Measurements from ENCODE around the gene HOXA4. TPM values are rescaled to one million over a fixed set of nuclear protein-coding genes. Genes with fewer than 3 reads are reported as not detected.

Gene HOXA4
- total and polyA plus RNA-seq, 10 donors: 2.1 to 10.8 (median 4.3) TPM

DNA sequence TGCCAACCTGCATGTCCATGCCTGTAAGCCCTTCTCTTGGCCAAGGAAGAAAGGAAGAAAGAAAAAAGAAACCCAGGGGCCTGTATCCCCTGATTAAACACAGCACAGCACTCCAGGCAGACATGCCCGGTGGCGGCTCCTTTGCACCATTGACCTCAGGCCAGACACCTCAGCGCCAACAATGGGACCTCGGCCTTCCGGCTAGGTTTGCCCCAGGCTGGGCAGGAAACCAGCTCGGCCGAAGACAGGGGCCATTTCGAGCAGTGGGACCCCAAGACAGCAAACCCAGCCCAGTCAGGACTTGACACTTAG is 40.7 kb upstream of the HOXA4 start:
- H3K4me1 ChIP-seq: peaks cover 22 to 87% (median 54%) of the 10 kb centered on the region in 6 donors
- H3K36me3 ChIP-seq: no peaks in the 10 kb centered on the region
- no peak overlapping the region for H3K4me3 ChIP-seq
- intact Hi-C loops (cut with DNase I; ENCODE audit: low total_unique reads): no loop called here
- peak in 2 of 3 donors; percentile 4 to 14 for TF ChIP-seq POLR2AphosphoS5 (IDR thresholded peaks at IDR 0.05)
- no peak for TF ChIP-seq POLR2A (IDR thresholded peaks at IDR 0.05)
- TF ChIP-seq, protein P1, sequence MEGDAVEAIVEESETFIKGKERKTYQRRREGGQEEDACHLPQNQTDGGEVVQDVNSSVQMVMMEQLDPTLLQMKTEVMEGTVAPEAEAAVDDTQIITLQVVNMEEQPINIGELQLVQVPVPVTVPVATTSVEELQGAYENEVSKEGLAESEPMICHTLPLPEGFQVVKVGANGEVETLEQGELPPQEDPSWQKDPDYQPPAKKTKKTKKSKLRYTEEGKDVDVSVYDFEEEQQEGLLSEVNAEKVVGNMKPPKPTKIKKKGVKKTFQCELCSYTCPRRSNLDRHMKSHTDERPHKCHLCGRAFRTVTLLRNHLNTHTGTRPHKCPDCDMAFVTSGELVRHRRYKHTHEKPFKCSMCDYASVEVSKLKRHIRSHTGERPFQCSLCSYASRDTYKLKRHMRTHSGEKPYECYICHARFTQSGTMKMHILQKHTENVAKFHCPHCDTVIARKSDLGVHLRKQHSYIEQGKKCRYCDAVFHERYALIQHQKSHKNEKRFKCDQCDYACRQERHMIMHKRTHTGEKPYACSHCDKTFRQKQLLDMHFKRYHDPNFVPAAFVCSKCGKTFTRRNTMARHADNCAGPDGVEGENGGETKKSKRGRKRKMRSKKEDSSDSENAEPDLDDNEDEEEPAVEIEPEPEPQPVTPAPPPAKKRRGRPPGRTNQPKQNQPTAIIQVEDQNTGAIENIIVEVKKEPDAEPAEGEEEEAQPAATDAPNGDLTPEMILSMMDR (IDR thresholded peaks at IDR 0.05 in 8 of 11, conservative IDR thresholded peaks at IDR 0.05 in 3 of 11): no peak
- peaks cover 51 to 100% (median 100%) of the 10 kb centered on the region in 7 donors for H3K27me3 ChIP-seq (replicated peaks in 1 of 7)
- no peak overlapping the region for H3K27ac ChIP-seq
- DNase-seq: peak; percentile 62
- H3K9me3 ChIP-seq: peaks cover 0 to 9% (median 0%) of the 10 kb centered on the region in 8 donors
- WGBS, 5 donors: 3 to 16% (median 10%) methylated on average over 8 of the region's 8 CpGs

DNA sequence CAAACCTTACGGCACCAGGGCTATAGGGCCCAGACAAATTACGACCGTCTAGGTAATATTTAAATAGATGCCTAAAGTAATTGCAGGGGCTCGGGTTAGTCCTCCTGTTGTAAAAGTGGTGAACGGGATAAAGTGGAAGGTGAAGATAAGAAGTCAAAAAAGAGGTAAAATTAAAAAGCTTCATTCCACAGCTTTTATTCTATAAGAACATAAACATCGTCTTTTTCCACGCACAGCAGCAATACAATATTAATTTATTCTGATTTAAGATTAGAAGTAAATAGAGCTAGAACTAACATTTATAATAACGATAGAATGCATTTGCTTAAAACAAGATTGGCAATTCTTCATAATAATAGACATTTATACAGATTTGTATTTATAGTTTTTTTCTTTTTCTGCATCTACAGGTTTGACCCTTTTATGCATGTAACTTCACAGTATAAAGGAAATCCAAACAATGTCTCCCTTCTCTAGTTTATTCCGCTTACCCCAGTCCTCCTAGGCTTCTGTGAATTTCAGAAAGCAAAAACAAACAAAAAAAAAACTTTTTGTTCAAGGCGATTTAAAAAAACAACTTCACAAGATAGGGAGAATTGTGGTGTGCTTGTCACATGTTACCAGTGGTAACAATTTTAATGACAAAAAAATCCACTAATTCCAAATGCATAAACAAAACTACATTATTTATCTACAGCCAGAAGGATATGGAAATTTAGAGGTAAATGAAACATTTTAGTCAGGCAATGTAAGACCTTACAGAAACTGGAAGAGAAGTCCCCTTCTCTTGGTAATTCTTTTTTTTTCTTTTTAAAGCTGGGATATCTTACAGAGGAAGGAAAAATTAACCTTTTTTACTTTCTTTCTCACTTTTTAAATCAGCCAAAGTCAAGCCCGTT is 40.1 kb upstream of the HOXA4 start:
- H3K9me3 ChIP-seq: peaks cover 0 to 14% (median 0%) of the 10 kb centered on the region in 8 donors
- no peaks in the 10 kb centered on the region for H3K36me3 ChIP-seq
- WGBS, 5 donors: 27 to 29% (median 27%) methylated on average over 11 of the region's 11 CpGs
- intact Hi-C loops (cut with DNase I; ENCODE audit: low total_unique reads): no loop called here
- DNase-seq: no peak
- H3K27me3 ChIP-seq (replicated peaks in 1 of 7): peaks cover 57 to 100% (median 100%) of the 10 kb centered on the region in 7 donors
- no peak for TF ChIP-seq POLR2AphosphoS5 (IDR thresholded peaks at IDR 0.05)
- TF ChIP-seq, protein P1 (IDR thresholded peaks at IDR 0.05 in 8 of 11, conservative IDR thresholded peaks at IDR 0.05 in 3 of 11): no peak
- no peak for TF ChIP-seq POLR2A (IDR thresholded peaks at IDR 0.05)
- H3K4me1 ChIP-seq: peaks cover 23 to 89% (median 60%) of the 10 kb centered on the region in 6 donors
- no peak overlapping the region for H3K27ac ChIP-seq
- no peak overlapping the region for H3K4me3 ChIP-seq

DNA sequence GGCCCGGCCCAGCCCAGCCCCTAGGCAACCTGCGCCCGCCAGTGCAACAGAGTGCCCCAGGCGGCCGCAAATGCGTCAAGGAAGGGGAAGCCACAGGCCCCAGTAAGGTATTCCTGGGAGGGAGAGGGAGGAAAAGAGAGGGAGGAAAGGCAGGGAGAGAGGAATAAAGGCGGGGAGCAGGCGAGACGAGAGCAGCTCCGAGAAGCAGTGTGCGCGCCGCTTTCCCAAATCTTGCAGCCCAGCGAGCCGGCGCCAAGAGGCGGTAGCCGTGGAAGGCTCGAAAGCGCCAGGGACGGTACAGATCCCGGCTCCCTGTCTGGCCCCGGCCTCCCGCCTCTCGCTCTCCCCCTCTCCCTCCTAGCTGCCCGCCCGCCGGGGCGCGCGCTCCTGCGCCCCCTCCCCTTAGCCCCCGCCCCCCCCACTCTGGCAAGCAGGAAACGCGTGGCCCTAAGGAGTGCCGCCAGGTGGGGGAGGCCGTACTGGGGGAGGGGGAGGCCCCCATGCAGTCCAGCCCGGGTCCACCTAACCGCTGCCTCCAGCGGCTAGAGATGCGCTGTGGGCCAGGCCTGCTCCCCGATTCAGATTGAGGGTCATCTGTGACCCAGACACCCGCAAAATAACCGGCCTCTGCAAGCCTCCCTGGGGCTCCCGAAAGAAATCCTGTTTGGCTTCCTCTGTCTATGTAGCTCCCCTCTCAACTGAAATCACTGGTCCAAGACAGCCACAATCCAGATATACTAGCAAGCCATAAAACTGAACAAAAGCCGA is 39.3 kb upstream of the HOXA4 start:
- TF ChIP-seq POLR2AphosphoS5 (IDR thresholded peaks at IDR 0.05): no peak
- TF ChIP-seq, protein P1 (IDR thresholded peaks at IDR 0.05 in 8 of 11, conservative IDR thresholded peaks at IDR 0.05 in 3 of 11): no peak
- TF ChIP-seq POLR2A (IDR thresholded peaks at IDR 0.05): no peak
- peaks cover 30 to 93% (median 68%) of the 10 kb centered on the region in 6 donors for H3K4me1 ChIP-seq
- H3K9me3 ChIP-seq: peaks cover 0 to 21% (median 0%) of the 10 kb centered on the region in 8 donors
- peak; percentile 69 for DNase-seq
- intact Hi-C loops (cut with DNase I; ENCODE audit: low total_unique reads): loop anchor here (10.0 kb wide), 1 partner anchor 1305 kb away; no protein-coding TSS in a partner anchor
- H3K27me3 ChIP-seq (replicated peaks in 1 of 7): peaks cover 65 to 100% (median 100%) of the 10 kb centered on the region in 7 donors
- peak overlapping the region in 3 of 8 donors; percentile 1 to 31 (median 10) for H3K4me3 ChIP-seq
- no peaks in the 10 kb centered on the region for H3K36me3 ChIP-seq
- WGBS, 5 donors: 2 to 17% (median 3%) methylated on average over 31 to 46 of the region's 46 CpGs
- no peak overlapping the region for H3K27ac ChIP-seq

All from spleen (tissue), 11 donors.